IMR-90 (cell line): ENCODE results near the gene DSCAML1. TPM values are rescaled to one million over a fixed set of nuclear protein-coding genes. Genes with fewer than 3 reads are reported as not detected.

Experiments
- ATAC-seq: fragments of 200-7000 bp; cut with Tn5 transposase; 2 replicates; pipeline ENCODE4 v1.9.1; 2020; ENCODE audit warnings: low read depth, mild to moderate bottlenecking, moderate library complexity
- BruUV-seq: library from RNA; stranded (reverse); fragments of 400-500 nt; replicated peaks from 2 replicates; lab custom pipeline; 2021; lab: Mats Ljungman, UMichigan
- CTCF ChIA-PET: fragments of 300-600 bp; formaldehyde crosslinking; extraction: SDS; loops from one replicate; lab custom pipeline; 2021; ENCODE audit warnings: antibody characterized with exemption; lab: Yijun Ruan, JAX
- POLR2A ChIA-PET: fragments of 300-600 bp; sonication (Branson Sonifier 250); formaldehyde crosslinking; loops from one replicate; lab custom pipeline; 2022; ENCODE audit warnings: antibody characterized with exemption; ENCODE audit not compliant: unreplicated experiment; lab: Charles Lee
- DNase-seq: peaks from one replicate; pipeline ENCODE4 v3.0.0; 2013
- H2AFZ ChIP-seq: replicated peaks from 2 replicates; pipeline ENCODE3; 2013; ENCODE audit warnings: low read length, mild to moderate bottlenecking; ENCODE audit not compliant: poor library complexity
- H2AK5ac ChIP-seq: 2 replicates; pipeline ENCODE4 v1.6.1; 2013; ENCODE audit warnings: low read depth, low read length, inconsistent platforms
- H2AK9ac ChIP-seq: replicated peaks from 2 replicates; pipeline ENCODE3; 2013; ENCODE audit warnings: mild to moderate bottlenecking, low read depth, low read length, moderate library complexity; ENCODE audit not compliant: poor library complexity
- H2BK120ac ChIP-seq: 2 replicates; pipeline ENCODE4 v1.6.1; 2013; ENCODE audit warnings: low read depth, low read length, inconsistent platforms
- H2BK15ac ChIP-seq: 3 replicates; pipeline ENCODE4 v1.6.1; 2013; ENCODE audit warnings: low read depth, low read length, inconsistent platforms
- H2BK20ac ChIP-seq: 2 replicates; pipeline ENCODE4 v1.6.1; 2013; ENCODE audit warnings: low read depth, mild to moderate bottlenecking, inconsistent platforms, low read length, moderate library complexity
- H2BK5ac ChIP-seq: 2 replicates; pipeline ENCODE4 v1.6.1; 2013; ENCODE audit warnings: mild to moderate bottlenecking, low read depth, low read length, inconsistent platforms; ENCODE audit not compliant: poor library complexity, severe bottlenecking
- H3K14ac ChIP-seq: replicated peaks from 2 replicates; pipeline ENCODE4 v1.6.1; 2013; ENCODE audit warnings: low read depth, low read length, inconsistent platforms
- H3K18ac ChIP-seq: 2 replicates; pipeline ENCODE4 v1.6.1; 2013; ENCODE audit warnings: low read depth, low read length, control low read depth
- H3K23ac ChIP-seq: 2 replicates; pipeline ENCODE4 v1.6.1; 2013; ENCODE audit warnings: low read depth, low read length, inconsistent platforms
- H3K27ac ChIP-seq: 2 replicates; pipeline ENCODE4 v1.5.1; 2013; ENCODE audit warnings: mild to moderate bottlenecking, control low read depth, low read length; ENCODE audit not compliant: insufficient read depth
- H3K27me3 ChIP-seq: 2 replicates; pipeline ENCODE4 v1.6.1; 2013; ENCODE audit warnings: low read length; ENCODE audit not compliant: control insufficient read depth, insufficient read depth
- H3K36me3 ChIP-seq: 2 replicates; pipeline ENCODE4 v1.6.1; 2013; ENCODE audit warnings: low read length, mixed read lengths; ENCODE audit not compliant: control insufficient read depth, insufficient read depth
- H3K4ac ChIP-seq: 2 replicates; pipeline ENCODE4 v1.6.1; 2013; ENCODE audit warnings: low read depth, low read length, inconsistent platforms
- H3K4me1 ChIP-seq: 2 replicates; pipeline ENCODE4 v1.6.1; 2013; ENCODE audit warnings: low read length, mixed read lengths; ENCODE audit not compliant: control insufficient read depth, insufficient read depth
- H3K4me2 ChIP-seq: 2 replicates; pipeline ENCODE4 v1.6.1; 2013; ENCODE audit warnings: low read depth, mild to moderate bottlenecking, control low read depth, low read length, moderate library complexity
- H3K4me3 ChIP-seq: 2 replicates; pipeline ENCODE4 v1.5.1; 2013; ENCODE audit warnings: low read depth, mild to moderate bottlenecking, control low read depth, low read length, moderate library complexity; ENCODE audit not compliant: insufficient read depth
- H3K56ac ChIP-seq: 2 replicates; pipeline ENCODE4 v1.6.1; 2013; ENCODE audit warnings: low read length, inconsistent platforms; ENCODE audit not compliant: insufficient read depth; ENCODE audit errors: extremely low read depth
- H3K79me1 ChIP-seq, 2 experiments: 2 replicates each; pipeline ENCODE4 v1.6.1; 2013; ENCODE audit warnings: low read length in 2 of 2, inconsistent platforms in 1 of 2, low read depth in 1 of 2
- H3K9ac ChIP-seq: 2 replicates; pipeline ENCODE4 v1.6.1; 2013; ENCODE audit warnings: low read depth, low read length, control low read depth
- H3K9me1 ChIP-seq: 2 replicates; pipeline ENCODE4 v1.6.1; 2013; ENCODE audit warnings: low read length, inconsistent platforms; ENCODE audit not compliant: insufficient read depth
- H3K9me3 ChIP-seq: 2 replicates; pipeline ENCODE4 v1.6.1; 2013; ENCODE audit warnings: low read length; ENCODE audit not compliant: control insufficient read depth, insufficient read depth
- H4K20me1 ChIP-seq: 2 replicates; pipeline ENCODE4 v1.6.1; 2013; ENCODE audit warnings: low read length, inconsistent platforms; ENCODE audit not compliant: insufficient read depth
- H4K5ac ChIP-seq: 2 replicates; pipeline ENCODE4 v1.6.1; 2013; ENCODE audit warnings: mild to moderate bottlenecking, low read depth, low read length, control low read depth
- H4K8ac ChIP-seq, 2 experiments: 2 replicates each; pipeline ENCODE4 v1.6.1; 2013; ENCODE audit warnings: low read depth in 2 of 2, low read length in 2 of 2, control low read depth in 1 of 2, inconsistent platforms in 1 of 2
- H4K91ac ChIP-seq: 2 replicates; pipeline ENCODE4 v1.6.1; 2013; ENCODE audit warnings: low read depth, low read length, inconsistent platforms; ENCODE audit not compliant: insufficient read depth
- CEBPB ChIP-seq: IDR thresholded peaks from 2 replicates; pipeline ENCODE4 v1.6.1; 2012; ENCODE audit warnings: low read depth, low read length, improper control_type of control experiment
- CHD1 ChIP-seq: IDR thresholded peaks from 2 replicates; pipeline ENCODE4 v1.6.1; 2012; ENCODE audit warnings: low read depth, low read length, improper control_type of control experiment
- CTCF ChIP-seq: conservative IDR thresholded peaks from 2 replicates; pipeline ENCODE4 v1.5.1; 2012; ENCODE audit warnings: mild to moderate bottlenecking, low read depth, low read length, improper control_type of control experiment
- FOS ChIP-seq: fragments of 150-350 bp; IDR thresholded peaks from 2 replicates; pipeline ENCODE4 v1.6.1; 2016; ENCODE audit warnings: low read depth, low read length
- MAFK ChIP-seq: IDR thresholded peaks from 2 replicates; pipeline ENCODE4 v1.6.1; 2012; ENCODE audit warnings: low read depth, low read length, improper control_type of control experiment
- MAZ ChIP-seq: IDR thresholded peaks from 2 replicates; pipeline ENCODE4 v1.6.1; 2012; ENCODE audit warnings: low read depth, mild to moderate bottlenecking, low read length, improper control_type of control experiment, moderate library complexity, borderline replicate concordance
- MXI1 ChIP-seq: IDR thresholded peaks from 2 replicates; pipeline ENCODE4 v1.6.1; 2012; ENCODE audit warnings: low read depth, mild to moderate bottlenecking, low read length, moderate library complexity, borderline replicate concordance
- NFE2L2 ChIP-seq: fragments of 150-350 bp; IDR thresholded peaks from 2 replicates; pipeline ENCODE4 v1.6.1; 2016; ENCODE audit warnings: low read depth, mild to moderate bottlenecking, low read length
- SMC3 ChIP-seq: fragments of 150-350 bp; IDR thresholded peaks from 2 replicates; pipeline ENCODE4 v1.6.1; 2016; ENCODE audit warnings: low read depth, mild to moderate bottlenecking, antibody characterized with exemption, low read length, moderate library complexity
- WGBS, 2 experiments: methylation state at CpG; one replicate each; pipeline versions ENCODE4 v1.1.5 to v1.1.7; 2013; ENCODE audit warnings: missing lambda C conversion rate in 2 of 2; ENCODE audit not compliant: insufficient read length in 1 of 2; ENCODE audit errors: extremely low coverage in 2 of 2; 5-methylcytosine and 5-hydroxymethylcytosine counted together
- dilution Hi-C: fragments of 300-500 bp; cut with HindIII; formaldehyde crosslinking; loops from one replicate; pipeline ENCODE4 v1.14.3; 2018; ENCODE audit warnings: low sequenced_read_pairs; ENCODE audit not compliant: unreplicated experiment
- in situ Hi-C: fragments of 300-500 bp; cut with MboI; formaldehyde crosslinking; loops from 3 replicates; pipeline ENCODE4 v1.14.3; 2019; ENCODE audit warnings: low sequenced_read_pairs, inconsistent platforms, mixed read lengths
- intact Hi-C: fragments of 100-400 bp; cut with micrococcal nuclease; formaldehyde crosslinking; loops from 2 replicates; pipeline ENCODE4 v1.10.0; 2022
- polyA plus RNA-seq, 3 experiments: library from polyadenylated mRNA; depleted of rRNA; stranded (reverse); fragments of >200 nt; gene quantifications; 2 replicates each; pipeline ENCODE4 v1.2.3, GENCODE V29; 2012; ENCODE audit warnings: low replicate concordance in 1 of 3
- total RNA-seq: library from RNA; depleted of rRNA; stranded (reverse); fragments of >200 nt; gene quantifications from 2 replicates; pipeline ENCODE4 v1.2.3, GENCODE V29; 2012
- TF ChIP-seq, protein P1 (sequence below): fragments of 150-350 bp; IDR thresholded peaks from 2 replicates; pipeline ENCODE4 v1.6.1; 2017; ENCODE audit warnings: mild to moderate bottlenecking, antibody characterized with exemption, low read length, low read depth
- TF ChIP-seq, protein P2 (sequence below): fragments of 150-350 bp; IDR thresholded peaks from 2 replicates; pipeline ENCODE4 v1.6.1; 2016; ENCODE audit warnings: low read depth, mild to moderate bottlenecking, low read length, moderate library complexity, borderline replicate concordance

The DSCAML1 gene
- total and polyA plus RNA-seq, 2 of the 4 experiments (the other 2 are of a cell fraction) = not detected

DNA sequence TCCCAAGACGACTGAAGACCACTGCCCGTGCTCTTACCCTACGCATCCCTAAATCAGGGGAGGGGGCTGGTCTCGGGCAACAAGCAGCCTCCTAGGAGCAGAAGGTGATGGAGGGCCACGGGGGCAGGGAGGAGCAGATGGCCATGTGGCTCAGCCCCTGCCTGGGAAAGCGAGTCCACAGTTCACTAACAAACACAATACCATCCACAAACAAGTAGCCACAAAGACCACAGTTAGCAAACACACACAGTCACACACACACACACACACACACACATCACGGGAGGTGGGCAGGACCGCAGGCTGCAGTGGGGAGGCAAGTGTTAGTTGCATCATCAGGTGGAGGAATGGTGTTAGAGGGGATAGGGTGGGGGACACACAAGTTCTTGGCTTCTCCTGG, 40.8 kb upstream of the DSCAML1 start:
- TF ChIP-seq FOS (no peak), NFE2L2 (no peak), CEBPB (no peak), CHD1 (no peak), MXI1 (no peak), MAFK (no peak), SMC3 (no peak), CTCF (no peak), MAZ (no peak)
- TF ChIP-seq, protein P1, sequence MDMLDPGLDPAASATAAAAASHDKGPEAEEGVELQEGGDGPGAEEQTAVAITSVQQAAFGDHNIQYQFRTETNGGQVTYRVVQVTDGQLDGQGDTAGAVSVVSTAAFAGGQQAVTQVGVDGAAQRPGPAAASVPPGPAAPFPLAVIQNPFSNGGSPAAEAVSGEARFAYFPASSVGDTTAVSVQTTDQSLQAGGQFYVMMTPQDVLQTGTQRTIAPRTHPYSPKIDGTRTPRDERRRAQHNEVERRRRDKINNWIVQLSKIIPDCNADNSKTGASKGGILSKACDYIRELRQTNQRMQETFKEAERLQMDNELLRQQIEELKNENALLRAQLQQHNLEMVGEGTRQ = no peak
- TF ChIP-seq, protein P2, sequence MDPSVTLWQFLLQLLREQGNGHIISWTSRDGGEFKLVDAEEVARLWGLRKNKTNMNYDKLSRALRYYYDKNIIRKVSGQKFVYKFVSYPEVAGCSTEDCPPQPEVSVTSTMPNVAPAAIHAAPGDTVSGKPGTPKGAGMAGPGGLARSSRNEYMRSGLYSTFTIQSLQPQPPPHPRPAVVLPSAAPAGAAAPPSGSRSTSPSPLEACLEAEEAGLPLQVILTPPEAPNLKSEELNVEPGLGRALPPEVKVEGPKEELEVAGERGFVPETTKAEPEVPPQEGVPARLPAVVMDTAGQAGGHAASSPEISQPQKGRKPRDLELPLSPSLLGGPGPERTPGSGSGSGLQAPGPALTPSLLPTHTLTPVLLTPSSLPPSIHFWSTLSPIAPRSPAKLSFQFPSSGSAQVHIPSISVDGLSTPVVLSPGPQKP = no peak
- Histone ChIP-seq H3K27ac (no peak overlapping the region), H4K8ac (no peak overlapping the region), H2BK15ac (no peak overlapping the region), H4K20me1 (no peaks in the 10 kb centered on the region), H3K14ac (no peak overlapping the region), H3K27me3 (peaks cover 25% of the 10 kb centered on the region), H3K4me1 (no peaks in the 10 kb centered on the region), H3K9me1 (no peaks in the 10 kb centered on the region), H3K9me3 (no peaks in the 10 kb centered on the region), H3K36me3 (no peaks in the 10 kb centered on the region), H3K79me1 (no peaks in the 10 kb centered on the region), H3K56ac (no peak overlapping the region), H3K4me2 (no peak overlapping the region), H3K18ac (no peak overlapping the region), H2BK20ac (no peak overlapping the region), H2AK5ac (no peak overlapping the region), H4K5ac (no peak overlapping the region), H4K91ac (no peak overlapping the region), H2BK120ac (no peak overlapping the region), H3K23ac (no peak overlapping the region), H2AK9ac (no peak overlapping the region), H3K4me3 (no peak overlapping the region), H2AFZ (no peak overlapping the region), H3K9ac (no peak overlapping the region), H2BK5ac (no peak overlapping the region), H3K4ac (no peak overlapping the region)
- BruUV-seq = no TSS peak
- intact Hi-C loops = no loop called here
- DNase-seq (no peak), ATAC-seq (no peak)
- WGBS, 2 experiments = 92% methylated on average over 2 of the region's 8 CpGs; no CpG with 5 or more reads in 1 of the 2 experiments
- CTCF ChIA-PET = no interaction called here
- dilution Hi-C loops = no loop called here
- POLR2A ChIA-PET = no interaction called here
- in situ Hi-C loops = no loop called here
